Transverse colon (tissue), 4 donors: Measurements from ENCODE around the gene SMAP1. TPM values are rescaled to one million over a fixed set of nuclear protein-coding genes. Genes with fewer than 3 reads are reported as not detected.

Experiments used
- DNase-seq: peaks from one replicate; pipeline ENCODE4 v3.0.0-alpha.2; 2019
- H3K27ac ChIP-seq, 4 donors: fragments of 200-600 bp; sonication (generic); 2 replicates each; pipeline ENCODE4 v1.5.1; 2016 to 2018; ENCODE audit warnings: inconsistent platforms in 4 of 4
- H3K27me3 ChIP-seq: fragments of 200-600 bp; sonication (generic); 2 replicates; pipeline ENCODE4 v1.5.1; 2017; ENCODE audit warnings: inconsistent platforms
- H3K36me3 ChIP-seq, 4 donors: fragments of 200-600 bp; sonication (generic); 2 replicates each; pipeline ENCODE4 v1.5.1; 2017 to 2019; ENCODE audit warnings: inconsistent platforms in 4 of 4
- H3K4me1 ChIP-seq, 4 donors: fragments of 200-600 bp; sonication (generic); 2 replicates each; pipeline ENCODE4 v1.5.1; 2017 to 2020; ENCODE audit warnings: inconsistent platforms in 4 of 4
- H3K4me3 ChIP-seq, 4 donors: fragments of 200-600 bp; sonication (generic); 1 replicate in 1 of 4; 2 replicates in 3 of 4; pipeline versions ENCODE4 v1.5.1 to v1.6.1; 2017 to 2019; ENCODE audit warnings: inconsistent platforms in 4 of 4
- H3K9me3 ChIP-seq, 2 donors: fragments of 200-600 bp; sonication (generic); 2 replicates each; pipeline ENCODE4 v1.5.1; 2017 to 2019; ENCODE audit warnings: inconsistent platforms in 2 of 2
- EP300 ChIP-seq: sonication (generic); formaldehyde crosslinking; IDR thresholded peaks from one replicate; pipeline ENCODE4 v1.6.1; 2017; ENCODE audit warnings: antibody characterized with exemption, low read depth
- POLR2A ChIP-seq: fragments of 450-650 bp; IDR thresholded peaks from one replicate; pipeline ENCODE4 v1.6.1; 2016; ENCODE audit warnings: antibody characterized with exemption, mild to moderate bottlenecking, moderate library complexity
- POLR2AphosphoS5 ChIP-seq, 3 donors: sonication (generic); formaldehyde crosslinking; IDR thresholded peaks; one replicate each; pipeline ENCODE4 v1.6.1; 2016; ENCODE audit warnings: antibody characterized with exemption in 3 of 3
- WGBS, 2 donors: methylation state at CpG; one replicate each; pipeline ENCODE4 v1.1.5; 2018; ENCODE audit warnings: low coverage in 1 of 2; 5-methylcytosine and 5-hydroxymethylcytosine counted together
- in situ Hi-C, 4 donors: fragments of 200-750 bp; cut with MboI; loops; one replicate each; pipeline versions ENCODE4 v1.15.0 to v1.15.1; 2017; ENCODE audit warnings: low sequenced_read_pairs in 3 of 4, low pct_ligation_motif_present in 1 of 4, low pct_unique_long_range_greater_than_20kb in 1 of 4
- intact Hi-C: fragments of 100-400 bp; cut with DNase I; formaldehyde crosslinking; loops from one replicate; pipeline ENCODE4 v1.15.1; 2023; ENCODE audit warnings: low total_unique reads
- total RNA-seq, 4 donors: library from RNA; depleted of rRNA; stranded (reverse); fragments of >200 nt; gene quantifications; one replicate each; pipeline ENCODE4 v1.1.0, GENCODE V29; 2016
- TF ChIP-seq, protein P1 (sequence below), 5 experiments: fragments of 200-600 bp in 3 of 5; fragments of 450-650 bp in 2 of 5; sonication (generic) in 3 of 5; IDR thresholded peaks; 1 replicate in 2 of 5; 2 replicates in 3 of 5; pipeline ENCODE4 v1.5.1; 2016 to 2017; ENCODE audit warnings: antibody characterized with exemption in 5 of 5, inconsistent platforms in 3 of 5, mild to moderate bottlenecking in 2 of 5, moderate library complexity in 1 of 5

Gene SMAP1
- total RNA-seq, 4 donors from 2014 or later = 10.3 to 49.3 (median 35.3) TPM

DNA sequence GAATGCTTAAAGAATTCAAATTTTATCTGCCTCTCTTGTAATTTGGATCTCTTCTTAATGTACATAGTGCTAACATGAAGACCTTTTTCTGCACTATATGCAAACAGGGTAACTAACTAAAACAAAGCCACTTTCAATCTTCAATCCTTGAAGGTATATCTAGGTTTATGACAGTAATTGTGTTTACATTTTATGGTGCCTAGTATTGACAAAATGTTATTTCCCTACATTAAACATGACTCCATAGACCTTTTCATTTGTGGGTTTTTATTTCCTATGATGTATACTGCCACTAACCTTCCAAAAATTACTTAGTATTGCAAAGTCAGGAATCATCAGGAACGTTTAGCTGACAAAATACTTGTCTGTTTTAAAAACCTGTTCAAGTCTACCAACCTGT is 193.2 kb downstream of the SMAP1 start:
- H3K27ac ChIP-seq = no peak overlapping the region
- H3K36me3 ChIP-seq = no peaks in the 10 kb centered on the region
- no peaks in the 10 kb centered on the region for H3K9me3 ChIP-seq
- H3K4me3 ChIP-seq = no peak overlapping the region
- TF ChIP-seq, protein P1, sequence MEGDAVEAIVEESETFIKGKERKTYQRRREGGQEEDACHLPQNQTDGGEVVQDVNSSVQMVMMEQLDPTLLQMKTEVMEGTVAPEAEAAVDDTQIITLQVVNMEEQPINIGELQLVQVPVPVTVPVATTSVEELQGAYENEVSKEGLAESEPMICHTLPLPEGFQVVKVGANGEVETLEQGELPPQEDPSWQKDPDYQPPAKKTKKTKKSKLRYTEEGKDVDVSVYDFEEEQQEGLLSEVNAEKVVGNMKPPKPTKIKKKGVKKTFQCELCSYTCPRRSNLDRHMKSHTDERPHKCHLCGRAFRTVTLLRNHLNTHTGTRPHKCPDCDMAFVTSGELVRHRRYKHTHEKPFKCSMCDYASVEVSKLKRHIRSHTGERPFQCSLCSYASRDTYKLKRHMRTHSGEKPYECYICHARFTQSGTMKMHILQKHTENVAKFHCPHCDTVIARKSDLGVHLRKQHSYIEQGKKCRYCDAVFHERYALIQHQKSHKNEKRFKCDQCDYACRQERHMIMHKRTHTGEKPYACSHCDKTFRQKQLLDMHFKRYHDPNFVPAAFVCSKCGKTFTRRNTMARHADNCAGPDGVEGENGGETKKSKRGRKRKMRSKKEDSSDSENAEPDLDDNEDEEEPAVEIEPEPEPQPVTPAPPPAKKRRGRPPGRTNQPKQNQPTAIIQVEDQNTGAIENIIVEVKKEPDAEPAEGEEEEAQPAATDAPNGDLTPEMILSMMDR (IDR thresholded peaks at IDR 0.05) = no peak
- TF ChIP-seq POLR2A (no peak), POLR2AphosphoS5 (IDR thresholded peaks at IDR 0.05) (no peak), EP300 (no peak)
- in situ Hi-C loops = no loop called here
- DNase-seq = no peak
- intact Hi-C loops = no loop called here
- WGBS, 2 donors = 50 to 75% methylated on average over 1 of the region's 1 CpG
- no peaks in the 10 kb centered on the region for H3K27me3 ChIP-seq
- H3K4me1 ChIP-seq = no peaks in the 10 kb centered on the region

DNA sequence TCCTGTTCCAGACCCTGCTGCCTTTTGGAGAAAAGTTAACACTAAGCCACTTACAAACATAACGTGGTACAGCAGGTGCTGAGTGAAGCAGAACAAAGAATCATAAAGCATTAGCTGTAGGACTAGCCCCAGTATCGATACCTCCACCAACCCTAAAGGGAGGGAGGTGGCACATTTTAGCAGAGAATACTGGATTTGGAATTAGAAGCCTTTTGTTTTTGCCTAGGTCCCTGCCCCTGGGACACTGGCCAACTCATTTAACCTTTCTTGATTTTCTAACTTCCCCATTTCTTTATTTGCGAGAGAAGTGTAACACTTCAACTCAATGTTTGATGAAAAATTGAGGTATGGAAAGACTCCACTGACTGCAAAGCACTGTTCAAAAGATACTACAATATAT is 195.7 kb downstream of the SMAP1 start:
- intact Hi-C loops = no loop called here
- DNase-seq = no peak

DNA sequence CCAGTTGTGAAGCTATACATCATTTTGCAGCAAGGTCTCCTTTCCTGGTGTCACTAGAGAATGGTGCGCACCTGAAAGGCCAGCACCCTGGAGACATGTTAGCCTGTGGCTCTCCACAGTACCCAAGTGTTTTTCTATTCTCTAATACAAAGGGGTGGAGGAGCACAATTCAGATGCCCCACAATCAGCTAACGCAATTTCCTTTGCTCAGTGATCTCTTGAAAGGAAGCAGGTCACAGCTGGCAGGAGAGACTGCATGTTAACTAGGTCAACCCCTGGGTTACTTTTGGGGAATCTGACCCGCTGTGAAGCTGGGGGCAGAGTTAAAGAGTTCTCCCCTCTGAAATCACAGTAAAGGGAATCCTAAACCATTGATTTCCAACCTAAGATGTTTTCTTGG is 196.7 kb downstream of the SMAP1 start:
- no peak for DNase-seq
- 79% methylated on average over 3 of the region's 3 CpGs; no CpG with 5 or more reads in 1 of the 2 donors for WGBS, 2 donors
- in situ Hi-C loops (no loop called here), intact Hi-C loops (no loop called here)
- H3K9me3 ChIP-seq = no peaks in the 10 kb centered on the region
- H3K27me3 ChIP-seq = no peaks in the 10 kb centered on the region
- no peak overlapping the region for H3K27ac ChIP-seq
- no peaks in the 10 kb centered on the region for H3K4me1 ChIP-seq
- TF ChIP-seq POLR2AphosphoS5 (IDR thresholded peaks at IDR 0.05) (no peak), POLR2A (no peak), EP300 (no peak)
- TF ChIP-seq, protein P1 (IDR thresholded peaks at IDR 0.05) = no peak
- no peaks in the 10 kb centered on the region for H3K36me3 ChIP-seq
- no peak overlapping the region for H3K4me3 ChIP-seq

More for the DNA sequence above, 195.7 kb downstream of the SMAP1 start:
- Histone ChIP-seq H3K4me3 (no peak overlapping the region), H3K9me3 (no peaks in the 10 kb centered on the region), H3K4me1 (no peaks in the 10 kb centered on the region), H3K36me3 (no peaks in the 10 kb centered on the region), H3K27ac (no peak overlapping the region), H3K27me3 (no peaks in the 10 kb centered on the region)
- in situ Hi-C loops = no loop called here
- WGBS, 2 donors = 49 to 52% methylated on average over 3 of the region's 3 CpGs
- TF ChIP-seq POLR2A (no peak), POLR2AphosphoS5 (IDR thresholded peaks at IDR 0.05) (no peak), EP300 (no peak)
- TF ChIP-seq, protein P1 (IDR thresholded peaks at IDR 0.05) = no peak

DNA sequence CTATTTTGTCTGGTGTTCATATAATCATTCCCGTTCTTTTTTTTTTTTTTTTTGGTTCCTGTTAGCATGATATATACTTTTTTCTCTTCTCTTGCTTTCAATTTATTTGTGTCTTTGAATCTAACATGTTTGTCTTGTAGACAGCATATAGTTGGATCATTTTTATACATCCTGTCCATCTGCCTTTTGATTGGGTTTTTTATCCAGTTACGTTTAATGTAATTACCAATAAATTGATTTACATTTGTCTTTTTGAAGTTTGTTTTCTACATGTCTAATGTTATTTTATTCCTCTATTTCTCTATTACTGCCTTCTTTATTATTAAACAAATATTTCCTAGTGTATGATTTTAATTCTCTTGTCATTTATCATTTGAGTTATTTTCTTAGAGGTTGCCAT is 204.8 kb downstream of the SMAP1 start:
- in situ Hi-C loops = no loop called here
- Histone ChIP-seq H3K9me3 (peaks cover 18% of the 10 kb centered on the region in 2 donors), H3K36me3 (no peaks in the 10 kb centered on the region), H3K27ac (no peak overlapping the region), H3K4me1 (no peaks in the 10 kb centered on the region), H3K27me3 (no peaks in the 10 kb centered on the region), H3K4me3 (no peak overlapping the region)
- no peak for TF ChIP-seq POLR2A
- TF ChIP-seq, protein P1 (IDR thresholded peaks at IDR 0.05) = no peak
- TF ChIP-seq EP300 = no peak
- TF ChIP-seq POLR2AphosphoS5 (IDR thresholded peaks at IDR 0.05) = no peak
- 94% methylated on average over 2 of the region's 2 CpGs for WGBS, 2 donors
- no peak for DNase-seq
- intact Hi-C loops = no loop called here
